KOPT-K1 (cell line): ENCODE data around the gene PMPCA.
"Not testable (repeated sequence)": the region's sequence is repeated elsewhere in the genome, so short reads cannot be mapped to it uniquely, and the experiment has no call there.

Experiments
- H3K27ac ChIP-seq: fragments of 200-600 bp; sonication (generic); 2 replicates; pipeline ENCODE4 v1.5.1; 2016; ENCODE audit warnings: antibody characterized with exemption, mild to moderate bottlenecking, low read depth, low read length; ENCODE audit not compliant: poor library complexity, severe bottlenecking
- H3K36me3 ChIP-seq: fragments of 200-600 bp; sonication (generic); 2 replicates; pipeline ENCODE4 v1.5.1; 2017; ENCODE audit warnings: antibody characterized with exemption, mild to moderate bottlenecking, low read length, moderate library complexity; ENCODE audit not compliant: insufficient read depth
- H3K9me3 ChIP-seq: fragments of 200-600 bp; sonication (generic); 2 replicates; pipeline ENCODE4 v1.5.1; 2017; ENCODE audit warnings: antibody characterized with exemption, low read length, mild to moderate bottlenecking; ENCODE audit not compliant: insufficient read depth, poor library complexity, severe bottlenecking

The PMPCA gene

GRCh38 chr9:136395345-136396218 lies 14.9 kb upstream of the PMPCA start:
- peaks cover 75% of the 10 kb centered on the region for H3K36me3 ChIP-seq
- no peaks in the 10 kb centered on the region for H3K9me3 ChIP-seq
- no peak overlapping the region for H3K27ac ChIP-seq

GRCh38 chr9:136396219-136396515 lies 14.3 kb upstream of the PMPCA start:
- H3K36me3 ChIP-seq = peaks cover 72% of the 10 kb centered on the region

GRCh38 chr9:136397643-136398042 lies 12.8 kb upstream of the PMPCA start:
- Histone ChIP-seq H3K27ac (no peak overlapping the region), H3K9me3 (no peaks in the 10 kb centered on the region), H3K36me3 (peaks cover 72% of the 10 kb centered on the region)

More at GRCh38 chr9:136396219-136396515, 14.3 kb upstream of the PMPCA start:
- no peaks in the 10 kb centered on the region for H3K9me3 ChIP-seq
- H3K27ac ChIP-seq = no peak overlapping the region

- Histone ChIP-seq H3K36me3 (peaks cover 68% of the 10 kb centered on the region), H3K27ac (no peak overlapping the region)
Measured at GRCh38 chr9:136398286-136398685, 12.2 kb upstream of the PMPCA start.

GRCh38 chr9:136399176-136400037 lies 11.1 kb upstream of the PMPCA start:
- Histone ChIP-seq H3K36me3 (peaks cover 64% of the 10 kb centered on the region), H3K27ac (peak overlapping the region; percentile 52), H3K9me3 (no peaks in the 10 kb centered on the region)

More at GRCh38 chr9:136398286-136398685, 12.2 kb upstream of the PMPCA start:
- H3K9me3 ChIP-seq = no peaks in the 10 kb centered on the region

- Histone ChIP-seq H3K27ac (peak within 1 kb of the TSS; percentile 52), H3K9me3 (no peaks in the 10 kb centered on the region), H3K36me3 (peaks cover 63% of the 10 kb centered on the region)
Measured at GRCh38 chr9:136400038-136400834, 10.2 kb upstream of the PMPCA start, which contains the start of gene SNAPC4. TSS of gene SNAPC4 (minus strand) at chr9:136400170. CDS start at chr9:136398428, 1,742 bp downstream.

GRCh38 chr9:136401173-136401922 lies 9.1 kb upstream of the PMPCA start:
- Histone ChIP-seq H3K9me3 (no peaks in the 10 kb centered on the region), H3K27ac (no peak overlapping the region), H3K36me3 (peaks cover 62% of the 10 kb centered on the region)

- H3K36me3 ChIP-seq = peaks cover 60% of the 10 kb centered on the region
- no peak overlapping the region for H3K27ac ChIP-seq
- H3K9me3 ChIP-seq = no peaks in the 10 kb centered on the region
Measured at GRCh38 chr9:136402067-136402466, 8.4 kb upstream of the PMPCA start.

GRCh38 chr9:136403538-136403914 lies 6.9 kb upstream of the PMPCA start:
- H3K27ac ChIP-seq = peak overlapping the region; percentile 40
- no peaks in the 10 kb centered on the region for H3K9me3 ChIP-seq
- H3K36me3 ChIP-seq = peaks cover 60% of the 10 kb centered on the region

GRCh38 chr9:136403915-136404800 lies 6.3 kb upstream of the PMPCA start:
- Histone ChIP-seq H3K27ac (peak overlapping the region; percentile 42), H3K36me3 (peaks cover 58% of the 10 kb centered on the region)

GRCh38 chr9:136404801-136405136 lies 5.7 kb upstream of the PMPCA start:
- H3K27ac ChIP-seq = peak overlapping the region; percentile 42
- peaks cover 58% of the 10 kb centered on the region for H3K36me3 ChIP-seq

More at GRCh38 chr9:136403915-136404800, 6.3 kb upstream of the PMPCA start:
- no peaks in the 10 kb centered on the region for H3K9me3 ChIP-seq

GRCh38 chr9:136405481-136405880 lies 5.0 kb upstream of the PMPCA start:
- Histone ChIP-seq H3K27ac (no peak overlapping the region), H3K9me3 (no peaks in the 10 kb centered on the region), H3K36me3 (peaks cover 58% of the 10 kb centered on the region)

More at GRCh38 chr9:136404801-136405136, 5.7 kb upstream of the PMPCA start:
- H3K9me3 ChIP-seq = no peaks in the 10 kb centered on the region

GRCh38 chr9:136405904-136406303 lies 4.6 kb upstream of the PMPCA start:
- peaks cover 58% of the 10 kb centered on the region for H3K36me3 ChIP-seq
- not testable (repeated sequence) for H3K9me3 ChIP-seq, H3K27ac ChIP-seq
